HG02571 (cell line): ENCODE results near the gene DENND1A.
A peak's percentile ranks its signal among the peaks of the same experiment; 100 is the strongest.

Experiments used
- ATAC-seq: cut with Tn5 transposase; IDR thresholded peaks from one replicate; pipeline ENCODE4 v1.9.1; 2021; ENCODE audit warnings: mild to moderate bottlenecking, moderate library complexity; ENCODE audit not compliant: unreplicated experiment

Gene DENND1A

GRCh38 chr9:123776708-123777537, 153.0 kb downstream of the DENND1A start:
- no peak for ATAC-seq

GRCh38 chr9:123775289-123776284, 154.3 kb downstream of the DENND1A start:
- ATAC-seq, result no peak

GRCh38 chr9:123773783-123774182, 156.1 kb downstream of the DENND1A start:
- no peak for ATAC-seq

- ATAC-seq, result no peak
Observed at GRCh38 chr9:123772967-123773366, 157.0 kb downstream of the DENND1A start.

GRCh38 chr9:123772374-123772773, 157.6 kb downstream of the DENND1A start:
- no peak for ATAC-seq

GRCh38 chr9:123771690-123772089, 158.2 kb downstream of the DENND1A start:
- no peak for ATAC-seq

GRCh38 chr9:123769719-123770118, 160.2 kb downstream of the DENND1A start:
- ATAC-seq, result no peak

- ATAC-seq, result no peak
Observed at GRCh38 chr9:123763910-123764588, 165.9 kb downstream of the DENND1A start.

- no peak for ATAC-seq
Observed at GRCh38 chr9:123761905-123762605, 167.9 kb downstream of the DENND1A start.

- no peak for ATAC-seq
Observed at GRCh38 chr9:123757960-123758359, 172.0 kb downstream of the DENND1A start.

- ATAC-seq, result no peak
Observed at GRCh38 chr9:123757547-123757946, 172.4 kb downstream of the DENND1A start.

GRCh38 chr9:123756484-123757106, 173.3 kb downstream of the DENND1A start:
- ATAC-seq, result no peak

- ATAC-seq, result no peak
Observed at GRCh38 chr9:123753669-123754258, 176.2 kb downstream of the DENND1A start.

GRCh38 chr9:123753016-123753415, 176.9 kb downstream of the DENND1A start:
- no peak for ATAC-seq

- ATAC-seq, result peak; percentile 46
Observed at GRCh38 chr9:123749580-123750202, 180.2 kb downstream of the DENND1A start.

- ATAC-seq, result no peak
Observed at GRCh38 chr9:123746765-123747164, 183.2 kb downstream of the DENND1A start.

- ATAC-seq, result no peak
Observed at GRCh38 chr9:123745933-123746332, 184.0 kb downstream of the DENND1A start.

GRCh38 chr9:123745451-123745850, 184.5 kb downstream of the DENND1A start:
- no peak for ATAC-seq

- no peak for ATAC-seq
Observed at GRCh38 chr9:123743737-123744136, 186.2 kb downstream of the DENND1A start.
